Amygdala (tissue), 56 donors: ENCODE measurements around the gene CHMP2A.

Experiments used
- DNase-seq, 56 donors: peaks; one replicate each; lab custom pipeline; 2025; lab: John Stamatoyannopoulos, UW

CHMP2A gene

GRCh38 chr19:58570770-58571574 is 16.1 kb upstream of the CHMP2A start:
- DNase-seq = no peak

- no peak for DNase-seq
Measured at GRCh38 chr19:58569943-58570670, 15.2 kb upstream of the CHMP2A start.

- no peak for DNase-seq
Measured at GRCh38 chr19:58569191-58569942, 14.5 kb upstream of the CHMP2A start.

- DNase-seq = no peak
Measured at GRCh38 chr19:58568453-58569130, 13.7 kb upstream of the CHMP2A start.

- DNase-seq = no peak
Measured at GRCh38 chr19:58566989-58567388, 12.1 kb upstream of the CHMP2A start.

GRCh38 chr19:58563823-58564222 is 8.9 kb upstream of the CHMP2A start:
- DNase-seq = no peak

GRCh38 chr19:58563034-58563573 is 8.2 kb upstream of the CHMP2A start:
- DNase-seq = no peak

GRCh38 chr19:58562122-58563033 is 7.5 kb upstream of the CHMP2A start:
- DNase-seq = no peak

GRCh38 chr19:58561373-58562121 is 6.6 kb upstream of the CHMP2A start:
- DNase-seq = no peak

GRCh38 chr19:58560921-58561320 is 6.0 kb upstream of the CHMP2A start:
- no peak for DNase-seq

GRCh38 chr19:58560007-58560887 is 5.3 kb upstream of the CHMP2A start:
- DNase-seq = no peak

GRCh38 chr19:58559275-58560006 is 4.5 kb upstream of the CHMP2A start:
- no peak for DNase-seq

- DNase-seq = no peak
Measured at GRCh38 chr19:58558623-58559274, 3.8 kb upstream of the CHMP2A start.

GRCh38 chr19:58558066-58558622 is 3.2 kb upstream of the CHMP2A start, which contains the start of gene UBE2M:
UBE2M (minus strand) TSS chr19:58558611; CDS start chr19:58558381, 230 bp downstream.
- no peak for DNase-seq

- DNase-seq = no peak
Measured at GRCh38 chr19:58557221-58558065, 2.5 kb upstream of the CHMP2A start.
